Tibial artery (tissue), 4 donors: ENCODE data around the gene BACH2.

Source experiments
- DNase-seq, 2 donors: peaks; one replicate each; pipeline ENCODE4 v3.0.0-alpha.2; 2019
- H3K27ac ChIP-seq, 2 donors: fragments of 200-600 bp; sonication (generic) in 1 of 2; 1 replicate in 1 of 2; 2 replicates in 1 of 2; pipeline ENCODE4 v1.5.1; 2018 to 2019; ENCODE audit warnings: mild to moderate bottlenecking in 1 of 2
- H3K27me3 ChIP-seq, 2 donors: fragments of 200-600 bp; sonication (generic) in 1 of 2; one replicate each; pipeline versions ENCODE4 v1.5.1 to v1.6.0; 2016 to 2019
- H3K36me3 ChIP-seq, 3 donors: fragments of 200-600 bp; sonication (generic) in 2 of 3; one replicate each; pipeline ENCODE4 v1.5.1; 2016 to 2019; ENCODE audit warnings: mild to moderate bottlenecking in 2 of 3
- H3K4me1 ChIP-seq, 4 donors: fragments of 200-600 bp; sonication (generic) in 2 of 4; 1 replicate in 3 of 4; 2 replicates in 1 of 4; pipeline ENCODE4 v1.5.1; 2016 to 2019
- H3K4me3 ChIP-seq, 2 donors: fragments of 200-600 bp; sonication (generic) in 1 of 2; 1 replicate in 1 of 2; 2 replicates in 1 of 2; pipeline ENCODE4 v1.5.1; 2018 to 2019; ENCODE audit warnings: mild to moderate bottlenecking in 2 of 2
- H3K9me3 ChIP-seq, 3 donors: fragments of 200-600 bp; sonication (generic) in 1 of 3; one replicate each; pipeline ENCODE4 v1.5.1; 2016 to 2019
- intact Hi-C: fragments of 100-400 bp; cut with DNase I; formaldehyde crosslinking; loops from one replicate; pipeline ENCODE4 v1.15.0; 2023; ENCODE audit warnings: low total_unique reads
- TF ChIP-seq, protein P1 (sequence below), 2 experiments: fragments of 200-600 bp in 1 of 2; fragments of 450-650 bp in 1 of 2; IDR thresholded peaks; one replicate each; pipeline ENCODE4 v1.5.1; 2017 to 2019; ENCODE audit warnings: antibody characterized with exemption in 2 of 2, mild to moderate bottlenecking in 1 of 2, moderate library complexity in 1 of 2

The BACH2 gene

DNA sequence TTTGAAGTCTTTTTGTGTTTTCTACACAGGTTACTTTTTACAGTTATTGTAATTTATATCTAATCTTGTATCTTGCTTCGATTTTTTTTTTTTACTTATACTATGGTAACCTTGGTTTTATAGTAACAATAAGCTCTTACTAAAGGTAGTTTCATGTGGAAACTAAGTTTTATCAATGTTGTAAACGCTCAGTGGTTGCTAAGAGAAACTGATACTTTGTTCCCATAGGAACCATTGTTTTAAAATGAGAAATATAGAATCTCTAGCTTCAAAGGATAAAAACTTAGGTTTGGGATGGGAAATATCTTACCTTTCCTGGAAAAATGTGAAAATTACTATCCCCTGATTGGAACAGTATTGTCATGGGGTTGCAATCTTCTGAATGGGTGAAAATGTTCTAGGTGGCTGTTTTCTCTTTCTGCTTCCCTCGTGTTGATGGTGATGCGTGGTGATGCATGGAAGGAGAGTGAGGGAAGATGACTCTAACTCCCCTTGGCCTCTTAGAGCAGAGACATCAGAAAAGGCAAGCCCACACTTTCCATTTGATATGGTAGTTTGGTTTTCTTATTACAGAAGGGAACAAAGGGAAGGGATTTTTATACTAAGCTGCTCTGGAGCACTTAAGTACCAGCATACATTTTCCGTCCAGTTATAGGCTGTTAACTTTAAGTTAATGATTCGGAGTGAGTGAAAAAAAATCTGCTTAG lies 23.5 kb upstream of the BACH2 start:
- Histone ChIP-seq H3K9me3 (no peaks in the 10 kb centered on the region), H3K4me3 (no peak overlapping the region), H3K36me3 (no peaks in the 10 kb centered on the region), H3K4me1 (no peaks in the 10 kb centered on the region), H3K27ac (no peak overlapping the region), H3K27me3 (peaks cover 0 to 2% of the 10 kb centered on the region in 2 donors)
- intact Hi-C loops = no loop called here
- no peak for DNase-seq
- TF ChIP-seq, protein P1, sequence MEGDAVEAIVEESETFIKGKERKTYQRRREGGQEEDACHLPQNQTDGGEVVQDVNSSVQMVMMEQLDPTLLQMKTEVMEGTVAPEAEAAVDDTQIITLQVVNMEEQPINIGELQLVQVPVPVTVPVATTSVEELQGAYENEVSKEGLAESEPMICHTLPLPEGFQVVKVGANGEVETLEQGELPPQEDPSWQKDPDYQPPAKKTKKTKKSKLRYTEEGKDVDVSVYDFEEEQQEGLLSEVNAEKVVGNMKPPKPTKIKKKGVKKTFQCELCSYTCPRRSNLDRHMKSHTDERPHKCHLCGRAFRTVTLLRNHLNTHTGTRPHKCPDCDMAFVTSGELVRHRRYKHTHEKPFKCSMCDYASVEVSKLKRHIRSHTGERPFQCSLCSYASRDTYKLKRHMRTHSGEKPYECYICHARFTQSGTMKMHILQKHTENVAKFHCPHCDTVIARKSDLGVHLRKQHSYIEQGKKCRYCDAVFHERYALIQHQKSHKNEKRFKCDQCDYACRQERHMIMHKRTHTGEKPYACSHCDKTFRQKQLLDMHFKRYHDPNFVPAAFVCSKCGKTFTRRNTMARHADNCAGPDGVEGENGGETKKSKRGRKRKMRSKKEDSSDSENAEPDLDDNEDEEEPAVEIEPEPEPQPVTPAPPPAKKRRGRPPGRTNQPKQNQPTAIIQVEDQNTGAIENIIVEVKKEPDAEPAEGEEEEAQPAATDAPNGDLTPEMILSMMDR (IDR thresholded peaks at IDR 0.05) = no peak

DNA sequence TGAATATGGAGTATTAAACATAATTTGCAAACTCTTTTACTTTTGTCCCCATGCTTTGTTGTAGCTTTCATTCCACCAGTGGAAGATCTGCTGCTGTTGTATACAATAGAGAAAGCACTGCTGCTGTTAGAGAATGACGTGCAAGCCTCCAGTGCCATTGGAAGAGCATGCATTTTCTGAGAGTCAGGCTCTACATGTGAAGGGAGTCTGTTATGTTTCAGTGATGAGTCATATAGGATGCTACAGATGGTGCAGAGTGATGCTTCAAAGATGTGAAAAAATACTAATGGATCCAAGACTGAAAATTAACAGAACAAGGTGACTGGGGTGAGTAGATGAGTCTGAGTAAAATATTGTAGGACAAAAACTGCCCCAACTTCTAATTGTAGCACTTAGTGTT lies 22.4 kb upstream of the BACH2 start:
- Histone ChIP-seq H3K9me3 (no peaks in the 10 kb centered on the region), H3K27ac (no peak overlapping the region), H3K4me3 (no peak overlapping the region), H3K4me1 (no peaks in the 10 kb centered on the region), H3K27me3 (peaks cover 0 to 2% of the 10 kb centered on the region in 2 donors), H3K36me3 (no peaks in the 10 kb centered on the region)
- intact Hi-C loops = no loop called here
- TF ChIP-seq, protein P1 (IDR thresholded peaks at IDR 0.05) = no peak
- no peak for DNase-seq

DNA sequence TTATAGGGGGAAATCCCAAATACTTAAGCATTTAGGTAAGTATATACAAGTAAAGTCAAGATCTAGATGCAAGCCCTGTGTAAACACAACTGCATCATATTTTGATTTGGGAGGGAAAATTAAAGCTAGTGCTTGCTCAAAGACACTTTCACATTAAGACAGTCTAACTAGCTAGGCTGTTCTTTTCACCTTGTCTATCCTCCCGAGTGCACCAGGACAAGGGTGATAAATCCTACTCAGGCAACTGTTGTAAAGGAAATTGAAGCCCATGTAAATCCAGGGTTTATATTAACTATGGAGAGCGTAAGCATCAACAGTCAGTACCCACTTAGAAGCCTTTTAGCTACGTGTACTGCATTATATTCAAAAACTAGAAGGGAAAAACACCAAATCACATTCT lies 19.3 kb upstream of the BACH2 start:
- intact Hi-C loops = no loop called here
- H3K27me3 ChIP-seq = peaks cover 0 to 2% of the 10 kb centered on the region in 2 donors
- DNase-seq = no peak
- no peaks in the 10 kb centered on the region for H3K4me1 ChIP-seq
- TF ChIP-seq, protein P1 (IDR thresholded peaks at IDR 0.05) = no peak
- no peaks in the 10 kb centered on the region for H3K9me3 ChIP-seq
- H3K27ac ChIP-seq = no peak overlapping the region
- no peak overlapping the region for H3K4me3 ChIP-seq
- H3K36me3 ChIP-seq = no peaks in the 10 kb centered on the region

DNA sequence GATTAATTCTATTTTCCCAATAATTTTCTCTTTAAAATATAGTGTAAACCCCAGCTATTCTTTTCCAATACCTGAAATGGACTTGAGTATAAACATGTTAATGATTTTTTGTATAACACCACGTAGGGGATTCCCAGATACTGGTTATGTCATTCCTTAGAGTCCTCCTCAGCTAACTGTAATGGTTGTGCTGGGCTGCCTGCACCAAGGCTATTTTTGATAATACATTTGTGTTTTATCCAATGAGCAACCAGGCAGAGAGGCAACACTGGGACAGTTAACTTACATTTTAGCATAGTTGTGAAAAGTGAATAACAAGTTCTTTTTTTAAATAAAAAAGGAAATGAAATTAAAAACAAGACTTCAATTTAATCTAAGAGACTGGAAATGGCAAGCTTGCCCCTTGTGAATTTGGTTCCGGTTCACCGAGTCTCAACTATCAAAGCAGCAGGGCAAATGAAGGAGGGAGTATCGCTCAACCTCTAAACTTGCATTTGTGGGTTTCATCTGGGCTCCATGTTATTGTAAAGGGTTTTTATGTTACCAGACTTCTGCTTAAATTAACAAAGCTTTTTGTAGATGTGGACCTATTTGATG lies 18.8 kb upstream of the BACH2 start:
- TF ChIP-seq, protein P1 (IDR thresholded peaks at IDR 0.05) = no peak
- intact Hi-C loops = no loop called here

DNA sequence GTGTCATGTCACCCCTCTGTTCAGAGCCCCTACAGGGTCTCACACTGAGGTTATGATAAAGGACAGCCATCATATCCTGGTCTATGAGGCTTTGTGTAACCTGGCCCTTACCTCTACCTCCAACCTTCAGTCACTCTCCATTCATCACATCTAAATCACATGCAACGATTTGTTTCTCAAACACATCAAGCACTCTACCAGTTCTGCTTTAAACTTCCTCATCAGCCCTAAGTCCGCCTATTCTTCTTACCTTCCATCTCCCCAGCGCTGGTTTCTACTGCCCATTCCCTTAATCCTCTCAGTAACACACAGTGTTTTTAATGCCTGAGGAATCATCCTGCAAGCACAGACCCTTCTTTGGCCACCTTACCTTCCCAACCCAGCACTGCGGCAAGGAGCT lies 17.9 kb upstream of the BACH2 start:
- no peak overlapping the region for H3K27ac ChIP-seq
- no peaks in the 10 kb centered on the region for H3K4me1 ChIP-seq
- TF ChIP-seq, protein P1 (IDR thresholded peaks at IDR 0.05) = no peak
- H3K4me3 ChIP-seq = no peak overlapping the region
- H3K36me3 ChIP-seq = no peaks in the 10 kb centered on the region
- no peak for DNase-seq
- intact Hi-C loops = no loop called here
- peaks cover 0 to 2% of the 10 kb centered on the region in 2 donors for H3K27me3 ChIP-seq
- no peaks in the 10 kb centered on the region for H3K9me3 ChIP-seq

More for the DNA sequence above, 18.8 kb upstream of the BACH2 start:
- Histone ChIP-seq H3K36me3 (no peaks in the 10 kb centered on the region), H3K27me3 (peaks cover 0 to 2% of the 10 kb centered on the region in 2 donors), H3K9me3 (no peaks in the 10 kb centered on the region), H3K4me3 (no peak overlapping the region), H3K27ac (no peak overlapping the region), H3K4me1 (no peaks in the 10 kb centered on the region)
- no peak for DNase-seq
